GM19099 (cell line): ENCODE data around the gene STK4.

ENCODE experiments used
- POLR2A ChIP-seq: IDR thresholded peaks from 3 replicates; pipeline ENCODE4 v1.6.1; 2011; ENCODE audit warnings: low read depth; ENCODE audit not compliant: insufficient read length; ENCODE audit errors: extremely low read depth

Gene STK4

GRCh38 chr20:45053430-45054351 is 87.4 kb downstream of the STK4 start:
- TF ChIP-seq POLR2A = no peak

- no peak for TF ChIP-seq POLR2A
Observed at GRCh38 chr20:45055056-45055455, 88.7 kb downstream of the STK4 start.

- TF ChIP-seq POLR2A = no peak
Observed at GRCh38 chr20:45056473-45057173, 90.3 kb downstream of the STK4 start.

- no peak for TF ChIP-seq POLR2A
Observed at GRCh38 chr20:45058168-45058850, 92.0 kb downstream of the STK4 start.

- TF ChIP-seq POLR2A = no peak
Observed at GRCh38 chr20:45059022-45059728, 92.9 kb downstream of the STK4 start.

- TF ChIP-seq POLR2A = no peak
Observed at GRCh38 chr20:45060294-45060693, 94.0 kb downstream of the STK4 start.

- TF ChIP-seq POLR2A = no peak
Observed at GRCh38 chr20:45061244-45061643, 94.9 kb downstream of the STK4 start.

- TF ChIP-seq POLR2A = no peak
Observed at GRCh38 chr20:45064812-45065211, 98.5 kb downstream of the STK4 start.

GRCh38 chr20:45066372-45066771 is 100.1 kb downstream of the STK4 start:
- TF ChIP-seq POLR2A = no peak

- no peak for TF ChIP-seq POLR2A
Observed at GRCh38 chr20:45067087-45067486, 100.8 kb downstream of the STK4 start.

GRCh38 chr20:45067558-45067957 is 101.2 kb downstream of the STK4 start:
- TF ChIP-seq POLR2A = no peak

- no peak for TF ChIP-seq POLR2A
Observed at GRCh38 chr20:45069261-45069660, 102.9 kb downstream of the STK4 start.

- no peak for TF ChIP-seq POLR2A
Observed at GRCh38 chr20:45070932-45071632, 104.8 kb downstream of the STK4 start.

- TF ChIP-seq POLR2A = no peak
Observed at GRCh38 chr20:45072066-45072465, 105.8 kb downstream of the STK4 start.

- no peak for TF ChIP-seq POLR2A
Observed at GRCh38 chr20:45073221-45073620, 106.9 kb downstream of the STK4 start.

- TF ChIP-seq POLR2A = no peak
Observed at GRCh38 chr20:45077559-45077958, 111.2 kb downstream of the STK4 start.
